Measurements from ENCODE around the gene FZR1. TPM values are rescaled to one million over a fixed set of nuclear protein-coding genes. Genes with fewer than 3 reads are reported as not detected.
A peak's percentile ranks its signal among the peaks of the same experiment; 100 is the strongest.

Gene FZR1
- polyA plus RNA-seq, 3 donors = 7.7 to 44.6 (median 9.4) TPM

DNA sequence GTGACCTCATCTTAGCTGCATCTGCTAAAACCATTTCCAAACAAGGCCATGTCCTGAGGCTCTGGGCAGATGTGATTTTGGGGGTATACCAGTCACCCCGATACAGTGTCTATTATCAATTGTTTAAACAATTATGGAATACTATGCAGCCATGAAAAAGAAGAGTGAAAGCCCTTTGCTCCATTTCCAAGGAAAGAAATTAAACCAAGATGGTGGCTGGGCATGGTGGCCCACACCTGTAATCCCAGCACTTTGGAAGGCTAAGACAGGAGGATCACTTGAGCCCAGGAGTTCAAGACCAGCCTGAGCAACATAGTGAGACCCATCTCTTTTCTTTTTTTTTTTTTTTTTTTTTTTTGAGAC lies 33.6 kb downstream of the FZR1 start:
- Histone ChIP-seq H3K4me3 (replicated peaks in 1 of 3; ENCODE audit: low read depth in 2 of 3, low read length in 3 of 3) (no peak overlapping the region), H3K36me3 (replicated peaks in 1 of 2; ENCODE audit: control insufficient read depth in 1 of 2, insufficient read depth in 2 of 2, low read length in 2 of 2) (peaks cover 31 to 49% of the 10 kb centered on the region in 2 donors), H3K79me2 (ENCODE audit: insufficient read depth, low read length) (no peaks in the 10 kb centered on the region), H3K27me3 (ENCODE audit: control insufficient read depth in 2 of 2, insufficient read depth in 2 of 2, low read length in 2 of 2) (no peaks in the 10 kb centered on the region), H3K9ac (ENCODE audit: insufficient read depth, low read length, poor library complexity, severe bottlenecking) (no peak overlapping the region), H3K27ac (ENCODE audit: low read depth in 1 of 2, low read length in 2 of 2) (no peak overlapping the region), H2AFZ (ENCODE audit: insufficient read depth, low read depth, low read length, poor library complexity, severe bottlenecking) (no peak overlapping the region), H3K4me2 (replicated peaks; ENCODE audit: extremely low read depth, low read length, poor library complexity, severe bottlenecking) (no peak overlapping the region), H3K9me3 (replicated peaks in 1 of 2; ENCODE audit: control insufficient read depth in 1 of 2, insufficient read depth in 1 of 2, low read length in 2 of 2) (no peaks in the 10 kb centered on the region), H3K4me1 (ENCODE audit: control insufficient read depth in 1 of 2, insufficient read depth in 2 of 2, low read length in 2 of 2) (peaks cover under 1 to 5% of the 10 kb centered on the region in 2 donors), H4K20me1 (ENCODE audit: insufficient read depth, low read length) (peaks cover 67% of the 10 kb centered on the region)
- no peak for TF ChIP-seq CTCF (IDR thresholded peaks at IDR 0.05)
- no peak for DNase-seq
- WGBS (ENCODE audit: insufficient coverage) = no CpG with 5 or more reads among the region's 1 CpG
- peaks cover 0 to 1% (median 0%) of the 10 kb centered on the region in 3 donors for H3K27me3 Mint-ChIP-seq (ENCODE audit: low read depth in 3 of 3)
- no peak overlapping the region for H3K4me3 Mint-ChIP-seq
- H3K4me1 Mint-ChIP-seq = peaks cover 13% of the 10 kb centered on the region
- H3K27ac Mint-ChIP-seq = peak overlapping the region in 3 of 7 donors; percentile 33 to 50 (median 40)
- H3K36me3 Mint-ChIP-seq = peaks cover 16 to 45% of the 10 kb centered on the region in 2 donors
- intact Hi-C loops (cut with micrococcal nuclease) = no loop called here
- H3K9me3 Mint-ChIP-seq = peaks cover 0 to 5% (median 2%) of the 10 kb centered on the region in 7 donors

GRCh38 chr19:3543150-3544057 lies 37.3 kb downstream of the FZR1 start:
- no peak overlapping the region for H3K27ac Mint-ChIP-seq
- no peak for TF ChIP-seq CTCF (IDR thresholded peaks at IDR 0.05)
- peaks cover 0 to 5% (median 2%) of the 10 kb centered on the region in 7 donors for H3K9me3 Mint-ChIP-seq
- Histone ChIP-seq H3K27ac (ENCODE audit: low read depth in 1 of 2, low read length in 2 of 2) (peak overlapping the region in 1 of 2 donors; percentile 14), H3K4me2 (replicated peaks; ENCODE audit: extremely low read depth, low read length, poor library complexity, severe bottlenecking) (no peak overlapping the region), H3K4me3 (replicated peaks in 1 of 3; ENCODE audit: low read depth in 2 of 3, low read length in 3 of 3) (no peak overlapping the region), H3K4me1 (ENCODE audit: control insufficient read depth in 1 of 2, insufficient read depth in 2 of 2, low read length in 2 of 2) (peaks cover 14 to 21% of the 10 kb centered on the region in 2 donors), H3K27me3 (ENCODE audit: control insufficient read depth in 2 of 2, insufficient read depth in 2 of 2, low read length in 2 of 2) (no peaks in the 10 kb centered on the region), H3K9ac (ENCODE audit: insufficient read depth, low read length, poor library complexity, severe bottlenecking) (no peak overlapping the region), H2AFZ (ENCODE audit: insufficient read depth, low read depth, low read length, poor library complexity, severe bottlenecking) (no peak overlapping the region), H3K36me3 (replicated peaks in 1 of 2; ENCODE audit: control insufficient read depth in 1 of 2, insufficient read depth in 2 of 2, low read length in 2 of 2) (peaks cover 45 to 54% of the 10 kb centered on the region in 2 donors), H3K9me3 (replicated peaks in 1 of 2; ENCODE audit: control insufficient read depth in 1 of 2, insufficient read depth in 1 of 2, low read length in 2 of 2) (no peaks in the 10 kb centered on the region), H4K20me1 (ENCODE audit: insufficient read depth, low read length) (peaks cover 68% of the 10 kb centered on the region), H3K79me2 (ENCODE audit: insufficient read depth, low read length) (peaks cover 14% of the 10 kb centered on the region)
- H3K36me3 Mint-ChIP-seq = peaks cover 22 to 48% of the 10 kb centered on the region in 2 donors
- H3K27me3 Mint-ChIP-seq (ENCODE audit: low read depth in 3 of 3) = peaks cover 0 to 1% (median 0%) of the 10 kb centered on the region in 3 donors
- 96% methylated on average over 41 of the region's 47 CpGs for WGBS (ENCODE audit: insufficient coverage)
- H3K4me1 Mint-ChIP-seq = peaks cover 15% of the 10 kb centered on the region
- DNase-seq = no peak
- intact Hi-C loops (cut with micrococcal nuclease) = loop anchor here in 1 of 2 donors (2.0 kb wide), 1 partner anchor 15 kb away; no protein-coding TSS in a partner anchor
- no peak overlapping the region for H3K4me3 Mint-ChIP-seq

All from CD14-positive monocyte (primary cell).